Endothelial cell of umbilical vein (primary cell): ENCODE measurements around the gene UGCG.

Source experiments
- EZH2 ChIP-seq: IDR thresholded peaks from 2 replicates; pipeline ENCODE4 v1.6.1; 2012; ENCODE audit warnings: borderline replicate concordance, low read depth, mild to moderate bottlenecking, moderate library complexity, low read length, inconsistent platforms; ENCODE audit not compliant: severe bottlenecking
- POLR2A ChIP-seq: IDR thresholded peaks from 2 replicates; pipeline ENCODE4 v1.6.1; 2012; ENCODE audit warnings: low read depth, mild to moderate bottlenecking, control low read depth, low read length
- POLR2AphosphoS5 ChIP-seq: IDR thresholded peaks from 2 replicates; pipeline ENCODE4 v1.6.1; 2012; ENCODE audit warnings: low read depth, mild to moderate bottlenecking, control low read depth, low read length, moderate library complexity; ENCODE audit not compliant: insufficient read depth
- TF ChIP-seq, protein P1 (sequence below), 2 donors: IDR thresholded peaks; 1 replicate in 1 of 2; 2 replicates in 1 of 2; pipeline ENCODE4 v1.5.1; 2011; ENCODE audit warnings: low read length in 2 of 2, mild to moderate bottlenecking in 2 of 2, moderate library complexity in 2 of 2, control low read depth in 1 of 2, inconsistent platforms in 1 of 2, low read depth in 1 of 2; ENCODE audit not compliant: insufficient read depth in 1 of 2; ENCODE audit errors: extremely low read depth in 1 of 2

DNA sequence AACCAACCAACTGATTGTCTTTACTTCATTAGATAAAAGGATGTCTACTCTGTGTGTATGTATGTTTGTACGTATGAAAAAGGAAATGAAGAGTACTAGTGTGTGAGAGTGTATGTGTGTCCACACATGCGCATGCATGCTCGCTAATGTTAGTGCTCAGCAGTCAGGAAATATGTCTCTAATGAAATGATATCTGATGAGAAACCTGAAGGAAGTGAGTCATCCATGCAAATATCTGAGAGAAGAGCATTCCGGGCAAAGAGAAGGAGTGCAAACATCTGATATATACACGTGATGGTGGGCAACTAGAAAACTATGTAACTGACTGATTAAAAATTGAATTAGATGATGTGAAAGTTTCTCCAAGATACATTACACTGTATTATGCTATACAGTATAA lies 29.6 kb upstream of the UGCG start:
- TF ChIP-seq, protein P1, sequence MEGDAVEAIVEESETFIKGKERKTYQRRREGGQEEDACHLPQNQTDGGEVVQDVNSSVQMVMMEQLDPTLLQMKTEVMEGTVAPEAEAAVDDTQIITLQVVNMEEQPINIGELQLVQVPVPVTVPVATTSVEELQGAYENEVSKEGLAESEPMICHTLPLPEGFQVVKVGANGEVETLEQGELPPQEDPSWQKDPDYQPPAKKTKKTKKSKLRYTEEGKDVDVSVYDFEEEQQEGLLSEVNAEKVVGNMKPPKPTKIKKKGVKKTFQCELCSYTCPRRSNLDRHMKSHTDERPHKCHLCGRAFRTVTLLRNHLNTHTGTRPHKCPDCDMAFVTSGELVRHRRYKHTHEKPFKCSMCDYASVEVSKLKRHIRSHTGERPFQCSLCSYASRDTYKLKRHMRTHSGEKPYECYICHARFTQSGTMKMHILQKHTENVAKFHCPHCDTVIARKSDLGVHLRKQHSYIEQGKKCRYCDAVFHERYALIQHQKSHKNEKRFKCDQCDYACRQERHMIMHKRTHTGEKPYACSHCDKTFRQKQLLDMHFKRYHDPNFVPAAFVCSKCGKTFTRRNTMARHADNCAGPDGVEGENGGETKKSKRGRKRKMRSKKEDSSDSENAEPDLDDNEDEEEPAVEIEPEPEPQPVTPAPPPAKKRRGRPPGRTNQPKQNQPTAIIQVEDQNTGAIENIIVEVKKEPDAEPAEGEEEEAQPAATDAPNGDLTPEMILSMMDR (IDR thresholded peaks at IDR 0.05; ENCODE audit: extremely low read depth in 1 of 2, insufficient read depth in 1 of 2, low read depth in 1 of 2, low read length in 2 of 2) = no peak
- no peak for TF ChIP-seq POLR2A
- no peak for TF ChIP-seq EZH2
- no peak for TF ChIP-seq POLR2AphosphoS5
